GM20000 (cell line): ENCODE data around the gene ZFAND3.

Experiments
- DNase-seq: peaks from one replicate; pipeline ENCODE4 v3.0.0; 2012; ENCODE audit warnings: low spot score
- CTCF ChIP-seq: IDR thresholded peaks from 2 replicates; pipeline ENCODE4 v1.5.1; 2012; ENCODE audit warnings: mild to moderate bottlenecking, control low read depth; ENCODE audit errors: extremely low read depth, missing control alignments

The ZFAND3 gene

GRCh38 chr6:38161331-38161730 lies 341.8 kb downstream of the ZFAND3 start:
- TF ChIP-seq CTCF, result no peak
- no peak for DNase-seq

GRCh38 chr6:38161754-38162492 lies 342.4 kb downstream of the ZFAND3 start:
- no peak for TF ChIP-seq CTCF
- no peak for DNase-seq

- TF ChIP-seq CTCF, result no peak
- DNase-seq, result no peak
These were observed 343.1 kb downstream of the ZFAND3 start for GRCh38 chr6:38162493-38163185.

GRCh38 chr6:38163186-38164130 lies 343.9 kb downstream of the ZFAND3 start:
- TF ChIP-seq CTCF, result no peak
- no peak for DNase-seq

- TF ChIP-seq CTCF, result no peak
- DNase-seq, result no peak
These were observed 344.6 kb downstream of the ZFAND3 start for GRCh38 chr6:38164131-38164481.

- DNase-seq, result no peak
- TF ChIP-seq CTCF, result no peak
These were observed 345.2 kb downstream of the ZFAND3 start for GRCh38 chr6:38164671-38165108.
